Mucosa of gallbladder (tissue), 1 donor: ENCODE data around the gene CARD11. TPM values are rescaled to one million over a fixed set of nuclear protein-coding genes. Genes with fewer than 3 reads are reported as not detected.

Source experiments
- DNase-seq: peaks from one replicate; pipeline ENCODE4 v3.0.0-alpha.2; 2020; ENCODE audit warnings: low spot score
- total RNA-seq: library from RNA; stranded (reverse); gene quantifications from one replicate; pipeline ENCODE4 v1.2.1, GENCODE V29; 2021
- donor health status: DM: no; HTN: no; CAD: no.

The CARD11 gene
- total RNA-seq, 1 donor from 2014 or later: 35.8 TPM

- no peak for DNase-seq
Measured at GRCh38 chr7:2872296-2872874, 171.3 kb downstream of the CARD11 start.

GRCh38 chr7:2870471-2870931 lies 173.2 kb downstream of the CARD11 start:
- peak; percentile 64 for DNase-seq

- no peak for DNase-seq
Measured at GRCh38 chr7:2869981-2870380, 173.7 kb downstream of the CARD11 start.

- no peak for DNase-seq
Measured at GRCh38 chr7:2866601-2867000, 177.1 kb downstream of the CARD11 start.

GRCh38 chr7:2864999-2865670 lies 178.5 kb downstream of the CARD11 start:
- DNase-seq: peak; percentile 70

GRCh38 chr7:2864204-2864985 lies 179.3 kb downstream of the CARD11 start:
- no peak for DNase-seq

GRCh38 chr7:2863461-2864066 lies 180.1 kb downstream of the CARD11 start:
- peak; percentile 81 for DNase-seq

GRCh38 chr7:2862831-2863361 lies 180.8 kb downstream of the CARD11 start:
- no peak for DNase-seq

- no peak for DNase-seq
Measured at GRCh38 chr7:2861509-2861908, 182.2 kb downstream of the CARD11 start.

GRCh38 chr7:2860627-2861133 lies 183.0 kb downstream of the CARD11 start:
- DNase-seq: peak; percentile 83

- no peak for DNase-seq
Measured at GRCh38 chr7:2859952-2860351, 183.7 kb downstream of the CARD11 start.

GRCh38 chr7:2858621-2859020 lies 185.0 kb downstream of the CARD11 start:
- DNase-seq: no peak

GRCh38 chr7:2856388-2857169 lies 187.1 kb downstream of the CARD11 start:
- no peak for DNase-seq

Other genes starting within 250 kb of the CARD11 start
- gene GNA12, start 199.6 kb downstream of the CARD11 start, total RNA-seq: 48.5 TPM